ENCODE measurements around the gene ESAM.
"Not testable (repeated sequence)": the region's sequence is repeated elsewhere in the genome, so short reads cannot be mapped to it uniquely, and the experiment has no call there.

The ESAM gene

GRCh38 chr11:124778281-124778680, 16.2 kb upstream of the ESAM start:
- no peak for DNase-seq

- DNase-seq, result no peak
Observed at GRCh38 chr11:124776865-124777645, 15.0 kb upstream of the ESAM start.

GRCh38 chr11:124770959-124771358, 8.9 kb upstream of the ESAM start:
- DNase-seq, result not testable (repeated sequence)

- no peak for DNase-seq
Observed at GRCh38 chr11:124769806-124770774, 8.0 kb upstream of the ESAM start.

- no peak for DNase-seq
Observed at GRCh38 chr11:124768914-124769313, 6.8 kb upstream of the ESAM start.

GRCh38 chr11:124766156-124766555, 4.1 kb upstream of the ESAM start:
- DNase-seq, result no peak

GRCh38 chr11:124763156-124763947, 1.3 kb upstream of the ESAM start:
- DNase-seq, result no peak

- peak; percentile 80 for DNase-seq
Observed at GRCh38 chr11:124762624-124763155, 600 bp upstream of the ESAM start.

- DNase-seq, result peak; percentile 21
Observed at GRCh38 chr11:124761301-124762104, 587 bp downstream of the ESAM start.

GRCh38 chr11:124760806-124761205, 1.3 kb downstream of the ESAM start:
- DNase-seq, result peak; percentile 19

GRCh38 chr11:124760205-124760652, 1.9 kb downstream of the ESAM start:
- peak; percentile 67 for DNase-seq

- DNase-seq, result peak; percentile 73
Observed at GRCh38 chr11:124759266-124760204, 2.6 kb downstream of the ESAM start.

GRCh38 chr11:124758355-124759265, 3.5 kb downstream of the ESAM start:
- DNase-seq, result peak; percentile 88

GRCh38 chr11:124757320-124757719, 4.8 kb downstream of the ESAM start:
- DNase-seq, result no peak

GRCh38 chr11:124756753-124757227, 5.3 kb downstream of the ESAM start:
- DNase-seq, result no peak

- no peak for DNase-seq
Observed at GRCh38 chr11:124756033-124756752, 5.9 kb downstream of the ESAM start.

- DNase-seq, result peak; percentile 6
Observed at GRCh38 chr11:124754710-124755109, 7.4 kb downstream of the ESAM start.

- DNase-seq, result peak; percentile 11
Observed at GRCh38 chr11:124754309-124754708, 7.8 kb downstream of the ESAM start.

Measured in right kidney (tissue), 1 donor.